ENCODE results near the gene TNFSF15. TPM values are rescaled to one million over a fixed set of nuclear protein-coding genes. Genes with fewer than 3 reads are reported as not detected.
A peak's percentile ranks its signal among the peaks of the same experiment; 100 is the strongest.

The TNFSF15 gene
- total RNA-seq, 1 donor from 2014 or later = 2.2 TPM

DNA sequence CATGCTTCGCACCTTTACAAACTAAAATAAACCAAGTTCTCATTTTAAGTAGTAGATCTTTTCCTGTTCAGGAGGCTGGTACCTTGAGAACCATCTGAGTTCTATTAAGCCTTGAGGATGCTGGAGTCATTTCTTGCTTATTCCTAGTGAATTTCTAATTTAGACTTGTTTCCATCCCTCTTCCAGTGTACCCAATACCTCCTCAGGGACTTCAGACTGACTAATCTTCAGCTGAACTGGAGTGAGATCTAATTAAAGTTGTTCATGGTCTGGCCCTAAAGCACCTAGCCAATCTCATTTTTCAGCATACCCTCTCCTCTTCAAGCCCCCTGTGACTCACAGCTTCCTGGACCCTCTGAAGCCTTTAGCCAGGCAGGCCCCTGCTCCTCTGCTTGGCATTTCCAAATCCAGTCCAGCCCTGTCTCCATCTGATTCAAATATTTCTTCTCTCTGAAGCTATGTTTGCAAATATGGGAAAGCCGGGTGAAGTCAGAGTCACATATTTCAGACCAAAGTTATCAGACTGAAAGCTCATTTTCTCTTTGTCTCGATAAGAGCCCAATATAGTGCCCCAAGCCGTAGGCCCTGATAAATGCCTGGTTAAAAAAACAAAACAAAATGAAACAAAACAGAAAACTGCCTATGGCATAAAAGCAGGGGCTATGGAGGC is 19.4 kb upstream of the TNFSF15 start:
- no peak for DNase-seq (ENCODE audit: low spot score)

DNA sequence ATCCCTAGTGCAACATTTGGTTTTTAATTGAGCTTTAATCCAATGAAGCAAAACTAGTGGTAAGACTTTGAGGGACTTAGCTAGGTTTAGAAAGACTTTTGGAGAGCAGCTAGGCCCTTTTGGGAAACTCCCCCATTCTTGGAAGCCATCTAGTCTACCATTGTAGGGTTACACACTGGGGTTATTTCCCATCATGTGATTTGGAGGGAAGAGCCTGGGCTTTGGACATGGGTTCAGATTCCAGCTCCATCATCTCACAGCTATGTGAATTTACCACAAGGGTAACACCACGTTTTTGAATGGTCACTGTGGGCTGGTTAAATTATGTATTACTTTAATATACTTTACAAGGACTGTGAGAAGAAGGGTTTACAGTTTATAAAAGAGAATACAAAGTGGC is 18.3 kb upstream of the TNFSF15 start:
- DNase-seq (ENCODE audit: low spot score) = no peak

DNA sequence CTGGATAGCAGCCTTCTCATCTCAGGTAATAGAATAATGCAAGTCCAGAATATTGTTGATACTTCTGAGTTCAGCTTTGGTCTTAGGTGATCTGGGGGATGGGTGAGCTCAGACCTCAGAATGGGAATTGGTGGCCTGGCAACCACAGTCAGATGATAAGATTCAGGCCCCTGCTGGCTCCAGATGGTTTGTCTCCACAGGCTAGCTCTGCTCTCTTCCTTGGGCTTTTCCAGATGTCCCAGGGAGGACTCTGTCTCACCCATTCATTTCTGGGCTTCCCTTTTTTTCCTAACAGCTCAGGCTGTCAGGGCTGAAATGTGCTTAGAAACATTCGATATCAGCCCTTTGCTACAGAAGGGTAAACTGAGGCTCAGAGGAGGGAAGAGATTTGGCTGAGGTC is 17.6 kb upstream of the TNFSF15 start:
- DNase-seq (ENCODE audit: low spot score) = no peak

DNA sequence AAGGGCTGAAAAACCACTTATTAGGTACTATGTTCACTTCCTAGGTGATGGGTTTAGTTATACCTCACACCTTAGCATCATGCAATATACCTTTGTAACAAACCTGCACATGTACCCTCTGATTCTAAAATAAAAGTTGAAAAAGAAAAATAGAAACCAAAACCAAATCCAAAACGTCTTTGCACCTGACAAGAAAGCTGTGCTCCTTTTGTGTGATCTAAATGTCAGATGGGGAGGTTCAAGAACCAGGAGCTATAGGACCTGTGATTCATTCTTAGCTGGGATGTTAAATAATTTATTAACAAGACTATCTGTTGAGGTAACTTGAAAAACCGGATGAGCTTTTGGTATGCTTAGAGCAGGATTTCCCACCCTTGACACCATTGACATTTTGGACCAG is 16.9 kb upstream of the TNFSF15 start:
- DNase-seq (ENCODE audit: low spot score) = no peak

DNA sequence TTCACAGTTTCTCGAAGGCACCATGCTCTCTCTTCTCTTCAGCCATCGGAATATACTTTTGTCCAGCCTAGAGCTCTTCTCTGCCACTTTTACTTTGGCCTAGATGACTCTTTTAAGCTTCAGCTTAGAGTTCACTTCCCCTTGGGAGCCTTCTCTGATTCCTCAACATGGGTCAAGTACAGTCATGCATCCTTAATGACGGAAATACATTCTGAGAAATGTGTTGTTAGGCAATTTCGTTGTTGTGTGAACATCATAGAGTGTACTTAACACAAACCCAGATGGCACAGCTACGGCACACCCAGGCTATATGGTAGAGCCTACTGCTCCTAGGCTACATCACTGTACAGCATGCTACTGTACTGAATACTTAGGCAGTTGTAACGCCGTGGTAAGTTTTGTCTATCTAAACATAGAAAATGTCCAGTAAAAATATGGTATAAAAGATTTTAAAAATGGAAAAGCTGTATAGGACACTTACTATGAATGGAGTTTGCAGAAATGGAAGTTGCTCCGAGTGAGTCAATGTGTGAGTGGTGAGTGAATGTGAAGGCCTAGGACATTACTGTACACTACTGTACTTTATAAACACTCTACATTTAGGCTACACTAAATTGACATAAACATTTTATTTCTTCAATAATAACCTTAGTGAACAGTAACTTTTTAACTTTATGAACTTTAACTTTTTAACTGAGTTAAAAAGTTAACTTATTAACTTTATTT is 15.1 kb upstream of the TNFSF15 start:
- no peak for DNase-seq (ENCODE audit: low spot score)

DNA sequence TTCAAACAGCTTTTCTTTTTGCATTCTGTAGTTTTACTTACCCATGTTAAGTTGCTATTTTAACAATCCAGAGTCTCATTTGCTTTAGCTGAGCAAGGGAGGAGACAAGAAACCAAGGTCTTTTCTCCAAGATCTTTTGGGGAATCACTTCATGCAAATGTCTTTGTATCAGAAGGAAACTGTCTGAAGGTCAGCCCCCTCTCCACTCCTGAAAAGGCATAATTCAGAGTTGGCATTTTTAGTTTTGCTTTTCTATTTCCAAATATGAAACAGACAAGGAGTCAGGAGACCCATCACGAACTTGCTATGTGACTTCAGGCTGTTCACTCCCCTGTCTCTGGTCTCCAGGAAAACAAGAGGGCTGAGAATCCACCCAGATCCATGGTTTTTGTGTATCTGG is 12.3 kb upstream of the TNFSF15 start:
- DNase-seq (ENCODE audit: low spot score) = no peak

DNA sequence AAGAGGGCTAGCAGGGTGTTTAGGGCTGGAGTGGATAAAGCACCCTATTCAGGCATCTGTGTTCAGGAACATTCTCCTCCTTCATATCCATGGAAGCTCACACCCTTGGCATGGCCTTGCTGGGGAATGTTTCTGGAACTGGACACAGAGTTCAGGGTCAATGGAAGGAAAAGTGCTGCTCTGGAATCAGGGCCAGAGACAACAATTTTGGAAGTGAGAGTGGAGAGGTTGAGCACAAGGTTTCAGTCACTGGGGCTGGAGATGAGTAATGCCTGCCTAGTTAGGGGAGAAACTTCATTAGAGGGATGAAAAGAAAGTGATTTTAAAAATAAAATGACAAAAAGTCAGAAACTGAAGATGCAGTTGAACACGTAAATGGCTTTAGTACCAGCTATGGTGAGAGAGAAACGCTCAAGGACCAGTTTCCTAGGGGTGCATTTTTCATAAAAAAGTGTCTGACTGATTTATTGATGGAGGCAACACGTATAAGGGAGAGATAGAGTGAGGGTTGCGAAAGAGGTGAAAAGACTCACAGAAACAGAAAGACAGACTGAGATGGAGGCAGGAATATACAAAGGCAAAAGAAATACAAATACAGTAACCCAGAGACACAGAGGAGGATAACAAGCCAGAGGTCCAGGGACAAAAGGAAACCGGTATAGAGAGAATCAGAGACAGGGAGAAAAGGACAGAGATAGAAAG is 8.0 kb upstream of the TNFSF15 start:
- no peak for DNase-seq (ENCODE audit: low spot score)

DNA sequence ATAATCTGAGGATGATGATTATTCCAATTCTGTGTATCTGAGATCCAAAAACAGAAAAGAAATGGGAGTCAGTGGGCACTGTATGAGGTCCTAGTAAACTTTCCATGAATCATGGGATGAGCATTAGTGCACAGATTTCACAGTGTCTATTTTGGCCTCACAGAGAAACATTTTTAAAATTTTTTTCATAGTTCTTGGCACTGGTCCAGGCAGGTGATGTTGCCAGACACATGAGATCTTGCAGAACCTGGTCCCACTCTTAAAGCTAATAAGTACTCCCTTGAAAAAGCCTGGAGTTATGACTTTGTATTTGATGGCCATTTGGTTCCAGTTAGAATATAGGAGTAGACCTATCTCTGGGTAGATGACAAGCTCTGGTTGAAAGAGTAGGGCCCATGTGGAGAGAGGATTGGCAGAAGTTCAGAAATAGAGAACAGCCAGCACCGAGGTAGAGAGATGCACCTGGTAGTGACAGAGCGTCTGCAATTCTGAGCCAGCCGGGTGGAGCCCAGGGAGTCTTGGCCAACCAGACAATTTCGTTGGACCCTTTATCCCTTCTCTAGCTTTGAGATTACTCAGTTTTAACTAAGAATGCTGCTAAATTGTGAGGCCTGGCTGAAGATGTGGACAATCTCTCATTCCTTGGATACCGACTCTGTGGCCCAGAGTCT is 6.3 kb upstream of the TNFSF15 start:
- DNase-seq (ENCODE audit: low spot score) = no peak

DNA sequence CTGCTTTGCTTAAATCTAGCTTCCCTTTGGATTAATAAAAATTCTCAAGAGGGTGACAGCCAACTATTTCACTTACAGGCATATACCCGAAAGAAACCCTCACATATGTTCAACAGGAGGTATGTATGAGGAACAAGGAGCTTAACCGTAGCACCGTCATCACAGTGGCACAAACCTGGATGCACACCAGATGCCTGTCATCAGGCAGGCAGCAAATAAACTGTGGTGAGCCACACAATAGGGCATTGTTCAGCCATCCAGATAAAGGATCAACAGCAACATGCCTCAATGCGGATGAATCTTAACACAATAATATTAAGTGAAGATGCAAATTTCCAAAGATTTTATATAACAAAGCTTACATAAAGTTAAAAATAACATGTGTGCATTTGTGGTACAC is 5.5 kb upstream of the TNFSF15 start:
- peak; percentile 42 for DNase-seq (ENCODE audit: low spot score)

DNA sequence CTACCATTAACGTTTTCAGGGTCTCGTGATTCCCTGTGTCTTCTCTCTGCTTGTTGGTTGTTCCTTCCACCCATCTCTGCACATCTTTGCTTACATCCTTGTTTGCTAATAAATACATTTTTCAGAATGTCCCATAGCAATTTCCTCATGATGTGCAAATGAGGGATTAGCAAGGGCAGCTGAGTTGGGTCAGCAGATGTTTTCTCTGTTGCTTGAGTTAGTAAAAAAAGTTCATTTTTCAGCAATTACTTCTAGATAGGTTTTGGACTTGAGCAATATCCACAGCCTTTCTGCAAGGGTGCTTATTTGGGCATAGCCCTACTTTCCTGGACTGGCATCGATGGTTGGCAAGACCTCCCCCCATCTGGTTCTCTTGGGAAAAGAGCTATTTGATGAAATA is 4.8 kb upstream of the TNFSF15 start:
- no peak for DNase-seq (ENCODE audit: low spot score)

DNA sequence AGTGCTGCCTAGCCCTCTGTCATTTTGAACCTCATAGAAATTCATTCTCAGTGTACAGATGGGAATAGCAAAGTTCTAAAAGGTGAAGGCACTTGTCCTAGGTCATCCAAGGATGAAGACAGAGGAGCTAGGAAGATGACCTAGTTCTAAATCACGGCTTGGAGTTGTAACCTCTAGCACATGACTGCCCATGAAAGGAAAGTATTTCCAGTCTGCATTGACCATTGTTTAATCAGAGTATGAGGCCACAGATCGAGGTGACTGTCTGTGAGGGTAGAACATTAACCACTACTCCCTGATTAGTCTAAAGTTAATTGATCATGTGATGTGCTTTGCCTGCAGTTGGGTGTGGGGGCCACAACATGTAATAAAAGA is 674 bp upstream of the TNFSF15 start:
- peak; percentile 65 for DNase-seq (ENCODE audit: low spot score)

DNA sequence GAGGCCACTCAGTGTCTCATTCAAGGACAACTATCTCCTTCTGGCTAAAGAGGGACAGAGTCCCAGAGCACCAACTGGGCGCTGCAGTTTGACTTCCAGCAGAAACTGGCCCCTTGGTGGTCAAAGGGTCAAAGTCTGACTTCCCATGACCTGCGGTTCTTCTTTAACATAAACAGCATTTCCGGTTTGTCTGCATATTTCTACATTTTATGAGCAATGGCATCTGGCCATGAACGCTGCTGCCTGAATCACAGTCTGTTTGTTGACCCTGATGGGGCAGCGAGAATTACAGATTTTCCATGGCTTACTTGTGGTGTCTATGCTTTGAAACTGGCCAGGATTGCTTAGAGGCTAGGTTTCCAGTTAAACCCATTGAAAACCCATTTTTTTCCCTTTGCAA is 1.3 kb downstream of the TNFSF15 start:
- peak; percentile 55 for DNase-seq (ENCODE audit: low spot score)

DNA sequence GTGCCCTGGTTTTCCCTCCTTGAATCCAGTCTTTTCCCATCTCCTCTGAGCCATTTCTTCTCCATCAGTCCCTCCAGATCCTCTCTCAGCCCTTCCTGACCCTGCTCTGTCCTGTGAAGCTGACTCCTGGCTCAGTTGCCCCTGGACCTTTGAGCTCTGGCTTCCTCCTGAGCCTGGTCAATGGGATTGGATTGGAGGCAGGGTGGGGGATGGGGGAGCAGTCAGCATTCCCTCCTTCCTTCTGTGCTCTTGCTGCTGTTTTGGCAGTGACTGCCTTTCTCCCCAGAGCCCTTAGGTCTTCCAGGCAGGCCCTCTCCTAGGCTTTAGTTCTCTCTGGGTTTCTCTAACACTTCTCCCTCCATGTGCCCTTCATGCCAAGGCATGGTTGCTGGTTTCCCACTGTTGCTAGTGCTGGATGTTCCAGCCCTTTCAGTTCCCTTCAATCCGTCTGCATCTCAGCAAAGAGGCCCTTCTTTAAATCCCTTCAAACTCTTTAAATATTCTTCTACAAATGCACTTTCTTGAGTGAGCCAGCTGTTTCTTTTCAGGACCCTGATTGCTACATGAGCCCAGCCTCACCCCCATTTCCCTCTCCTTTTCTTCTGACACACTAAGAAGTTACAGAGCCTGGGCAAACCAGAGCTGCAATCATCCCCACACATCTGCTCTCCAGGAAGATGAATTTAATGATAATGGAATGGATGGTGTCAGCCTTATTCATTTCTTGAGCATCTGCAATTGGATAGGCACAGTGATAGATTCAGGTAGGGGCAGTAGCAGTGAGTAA is 2.2 kb downstream of the TNFSF15 start:
- DNase-seq (ENCODE audit: low spot score) = no peak

DNA sequence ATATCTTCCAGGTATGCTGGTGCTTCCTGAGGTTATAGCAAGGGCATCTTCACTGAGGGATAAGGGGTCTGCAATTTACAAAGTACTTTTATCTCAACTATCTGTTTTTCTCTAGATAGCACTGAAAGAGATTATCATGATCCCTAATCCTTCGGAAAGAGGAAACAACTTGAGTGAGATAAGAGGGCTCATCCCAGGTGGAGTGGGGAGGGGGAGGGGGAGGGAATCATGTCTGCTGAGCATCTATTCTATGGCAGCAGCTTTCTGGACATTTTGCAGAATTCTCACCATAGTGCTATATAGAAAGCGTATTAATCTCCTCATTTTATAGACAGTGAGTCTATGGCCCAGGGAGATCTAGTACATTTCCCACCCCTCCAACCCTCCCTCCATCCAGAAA is 5.9 kb downstream of the TNFSF15 start:
- no peak for DNase-seq (ENCODE audit: low spot score)

DNA sequence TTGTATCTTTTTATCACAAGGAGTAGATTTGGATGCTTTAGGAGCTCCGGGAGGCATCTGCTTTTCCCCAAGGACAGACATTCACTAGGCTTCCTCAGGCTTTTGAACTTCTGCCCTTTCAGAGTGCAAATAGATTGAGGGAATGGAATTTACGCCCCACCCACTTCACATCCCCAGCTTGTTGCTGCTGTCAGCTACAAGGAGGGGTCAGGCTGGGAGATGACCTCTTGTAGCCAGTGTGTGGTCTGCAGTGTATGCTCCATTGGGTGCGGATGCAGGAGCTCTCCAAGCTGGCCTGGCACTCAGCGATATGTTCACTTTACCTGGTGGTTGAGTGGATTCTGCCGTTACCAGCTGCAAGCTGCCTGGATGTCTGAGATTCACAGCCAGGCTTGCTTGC is 6.4 kb downstream of the TNFSF15 start:
- DNase-seq (ENCODE audit: low spot score) = peak; percentile 25

DNA sequence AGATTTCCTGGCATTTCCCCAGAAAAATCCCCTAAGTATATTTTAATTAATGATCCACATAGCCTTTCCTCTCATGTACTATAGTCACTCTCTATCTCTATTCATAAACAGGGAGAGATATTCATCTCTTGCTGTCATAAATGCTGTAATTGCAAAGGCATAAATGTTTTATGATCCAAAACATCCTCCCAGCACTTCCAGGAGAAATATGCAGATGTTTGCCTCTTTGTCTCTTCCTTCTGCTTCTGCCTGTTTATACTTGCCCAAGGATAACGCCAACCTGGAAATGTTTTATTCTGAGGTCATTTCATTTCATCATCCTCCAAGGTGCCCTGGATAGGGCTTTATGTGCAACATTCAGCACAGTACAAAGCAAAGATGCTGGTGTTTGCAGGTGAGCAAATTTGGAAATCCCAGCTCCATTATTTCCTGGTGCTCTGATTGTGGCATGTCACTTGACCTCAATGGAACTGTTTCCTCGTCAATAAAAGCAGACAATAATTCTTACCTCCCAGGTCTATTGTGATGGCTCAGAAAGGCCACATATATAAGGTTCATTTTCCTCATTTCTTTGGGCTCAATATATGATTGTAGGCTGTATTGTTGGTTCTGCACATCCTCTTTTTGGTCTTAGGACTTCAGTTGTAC is 6.9 kb downstream of the TNFSF15 start:
- DNase-seq (ENCODE audit: low spot score) = no peak

DNA sequence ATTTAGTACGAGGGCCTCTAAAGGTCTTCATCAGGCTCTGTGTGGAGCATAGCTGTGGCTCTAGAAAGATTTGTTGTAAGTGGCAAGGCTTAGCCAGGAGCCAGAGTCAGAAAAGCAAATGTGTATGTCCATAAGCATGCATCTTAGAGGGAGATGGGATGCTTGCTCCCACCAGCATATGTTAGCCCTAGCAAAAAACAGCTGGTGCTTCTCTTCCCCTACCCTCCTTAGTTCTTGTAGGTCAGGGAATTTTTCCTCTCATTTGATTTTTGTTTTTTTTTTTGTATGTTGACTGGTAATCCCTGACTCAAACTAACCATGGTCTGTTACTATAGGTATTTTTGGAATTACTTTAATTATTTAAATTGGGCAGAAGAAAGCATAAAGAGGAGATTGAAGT is 7.7 kb downstream of the TNFSF15 start:
- no peak for DNase-seq (ENCODE audit: low spot score)

DNA sequence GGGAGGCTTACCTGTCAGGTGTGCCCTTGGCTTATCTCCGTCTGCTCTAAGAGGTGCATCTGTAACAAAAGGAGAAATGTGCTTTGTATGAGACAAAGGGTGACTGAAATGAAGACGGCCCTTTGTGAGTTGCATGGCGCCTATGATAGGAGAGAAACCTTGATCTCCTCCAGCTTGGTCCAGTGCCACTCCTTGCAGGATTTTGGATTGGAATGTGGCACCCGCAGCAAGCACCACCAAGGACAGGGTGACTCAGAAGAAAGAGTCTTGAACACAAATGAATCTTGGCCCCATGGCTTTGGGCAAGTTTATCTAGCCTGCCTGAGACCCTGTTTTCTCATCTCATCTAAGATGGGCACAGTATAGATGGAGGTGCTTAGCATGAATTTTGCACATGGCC is 13.4 kb downstream of the TNFSF15 start:
- DNase-seq (ENCODE audit: low spot score) = no peak

DNA sequence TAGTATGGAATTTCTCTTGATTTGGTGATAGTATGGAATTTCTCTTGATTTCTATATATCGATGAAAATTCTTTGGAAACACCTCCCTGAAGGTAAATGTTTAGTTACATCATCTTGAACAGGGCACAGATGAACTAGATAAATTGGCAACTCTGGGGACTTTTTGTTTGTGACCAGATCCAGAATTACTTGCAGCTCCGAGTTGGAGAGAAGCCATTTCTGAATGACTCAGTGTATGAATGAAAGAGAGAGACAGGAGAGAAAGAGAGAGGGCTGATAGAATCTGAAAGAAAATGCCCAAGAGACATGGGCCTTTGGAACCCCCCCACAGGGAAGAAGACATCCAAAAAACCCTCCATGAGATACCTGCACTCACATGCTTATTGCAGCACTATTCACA is 14.1 kb downstream of the TNFSF15 start:
- no peak for DNase-seq (ENCODE audit: low spot score)

DNA sequence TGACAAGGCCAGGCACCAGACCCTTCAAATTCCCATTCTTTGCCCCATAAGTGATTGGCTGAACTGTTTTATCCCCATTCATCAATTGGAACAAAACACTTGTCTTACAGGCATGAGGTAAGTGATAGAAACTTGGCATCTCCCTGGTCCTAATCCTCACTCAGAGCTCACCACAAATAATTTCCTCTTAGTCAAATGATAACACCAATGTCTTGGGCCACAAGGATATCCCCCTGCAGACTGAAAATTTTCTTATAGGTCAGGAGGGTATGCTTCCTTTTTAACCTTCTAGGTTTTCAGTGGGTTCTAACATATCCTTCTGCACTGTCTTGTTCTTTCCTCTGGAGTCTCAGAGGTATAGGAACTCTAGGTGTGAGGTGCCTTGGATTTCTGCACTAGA is 14.5 kb downstream of the TNFSF15 start:
- no peak for DNase-seq (ENCODE audit: low spot score)

DNA sequence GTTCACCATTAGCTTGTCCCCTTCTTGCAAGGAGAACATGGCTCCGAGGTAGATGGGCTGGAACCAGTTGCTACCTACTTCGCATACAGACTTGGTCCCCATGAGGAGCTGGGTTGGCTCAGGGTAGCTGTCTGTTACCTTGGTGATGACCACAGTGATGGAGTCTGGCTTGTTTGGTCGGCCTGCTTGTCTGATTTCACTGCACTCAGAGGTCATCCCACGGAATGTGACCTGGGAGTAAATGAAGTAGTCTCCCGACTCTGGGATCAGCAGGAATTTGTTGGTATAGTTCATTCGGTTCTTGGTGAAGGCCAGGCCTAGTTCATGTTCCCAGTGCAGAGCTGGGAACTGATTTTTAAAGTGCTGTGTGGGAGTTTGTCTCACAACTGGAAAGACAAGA is 15.3 kb downstream of the TNFSF15 start:
- DNase-seq (ENCODE audit: low spot score) = no peak

Data from mucosa of gallbladder (tissue), 1 donor.